Measurements from ENCODE around the gene PDE4A. TPM values are rescaled to one million over a fixed set of nuclear protein-coding genes. Genes with fewer than 3 reads are reported as not detected.

The PDE4A gene
- total and polyA plus RNA-seq, 2 of the 13 experiments (the other 11 are each of a cell fraction or from before 2014, with no cell fraction given), result 1.1 to 4.1 TPM

DNA sequence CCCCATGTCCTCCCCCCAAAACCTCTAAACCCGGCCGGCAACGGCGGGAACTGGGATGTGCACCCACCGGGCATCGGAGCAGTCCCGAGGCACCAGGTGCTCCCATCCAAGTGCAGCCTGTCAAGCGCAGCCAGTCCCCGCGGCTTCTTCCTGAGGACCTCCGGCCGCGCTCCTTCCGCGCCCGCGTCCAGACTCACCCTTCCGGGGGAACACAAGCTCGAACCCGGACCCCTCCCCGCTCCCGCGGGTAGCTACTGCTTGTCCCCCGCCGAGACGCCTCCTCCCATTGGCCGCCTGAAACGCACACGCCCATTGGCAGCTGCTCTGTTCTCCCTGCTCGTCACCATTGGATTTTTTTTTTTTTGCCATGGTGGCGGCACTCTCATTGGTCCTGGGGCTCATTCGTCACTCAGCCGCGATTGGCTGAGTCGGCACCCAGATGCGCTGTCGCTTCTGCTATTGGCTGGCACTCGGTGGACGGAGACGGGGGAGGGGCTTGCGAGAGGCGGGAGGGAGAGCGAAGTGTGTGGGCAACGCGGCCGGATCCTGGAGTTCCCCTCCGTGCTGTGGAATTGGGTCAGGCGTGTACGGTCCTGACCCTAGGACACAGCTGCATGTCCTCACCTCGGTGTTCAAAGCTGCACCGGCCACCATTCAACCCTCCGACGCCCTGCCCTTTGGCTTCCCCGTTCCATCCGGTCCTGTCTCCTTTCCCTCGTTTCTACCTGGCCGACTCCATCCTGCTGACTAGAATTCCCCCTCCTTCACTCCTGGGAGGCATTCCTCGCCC is 39.8 kb upstream of the PDE4A start, which contains the start of gene TYK2 (continued):
- TF ChIP-seq, protein P1, sequence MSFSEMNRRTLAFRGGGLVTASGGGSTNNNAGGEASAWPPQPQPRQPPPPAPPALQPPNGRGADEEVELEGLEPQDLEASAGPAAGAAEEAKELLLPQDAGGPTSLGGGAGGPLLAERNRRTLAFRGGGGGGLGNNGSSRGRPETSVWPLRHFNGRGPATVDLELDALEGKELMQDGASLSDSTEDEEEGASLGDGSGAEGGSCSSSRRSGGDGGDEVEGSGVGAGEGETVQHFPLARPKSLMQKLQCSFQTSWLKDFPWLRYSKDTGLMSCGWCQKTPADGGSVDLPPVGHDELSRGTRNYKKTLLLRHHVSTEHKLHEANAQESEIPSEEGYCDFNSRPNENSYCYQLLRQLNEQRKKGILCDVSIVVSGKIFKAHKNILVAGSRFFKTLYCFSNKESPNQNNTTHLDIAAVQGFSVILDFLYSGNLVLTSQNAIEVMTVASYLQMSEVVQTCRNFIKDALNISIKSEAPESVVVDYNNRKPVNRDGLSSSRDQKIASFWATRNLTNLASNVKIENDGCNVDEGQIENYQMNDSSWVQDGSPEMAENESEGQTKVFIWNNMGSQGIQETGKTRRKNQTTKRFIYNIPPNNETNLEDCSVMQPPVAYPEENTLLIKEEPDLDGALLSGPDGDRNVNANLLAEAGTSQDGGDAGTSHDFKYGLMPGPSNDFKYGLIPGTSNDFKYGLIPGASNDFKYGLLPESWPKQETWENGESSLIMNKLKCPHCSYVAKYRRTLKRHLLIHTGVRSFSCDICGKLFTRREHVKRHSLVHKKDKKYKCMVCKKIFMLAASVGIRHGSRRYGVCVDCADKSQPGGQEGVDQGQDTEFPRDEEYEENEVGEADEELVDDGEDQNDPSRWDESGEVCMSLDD (CRISPR knock-in tag; IDR thresholded peaks at IDR 0.05; ENCODE audit: borderline replicate concordance), result 0 out of 2 replicates have a peak, but pooled peaks have one; percentile 25
- TF ChIP-seq ATF7 (IDR thresholded peaks at IDR 0.05) (no peak), ATF7 (CRISPR knock-in tag; IDR thresholded peaks at IDR 0.05) (no peak), ZBTB3 (CRISPR knock-in tag; IDR thresholded peaks at IDR 0.05; ENCODE audit: borderline replicate concordance, low read depth) (0 out of 2 replicates have a peak, but pooled peaks have one; percentile 76), TMF1 (CRISPR knock-in tag; IDR thresholded peaks at IDR 0.05; ENCODE audit: low read depth) (no peak), PRPF4 (IDR thresholded peaks at IDR 0.05; ENCODE audit: low read depth, low read length, poor library complexity, severe bottlenecking) (no peak), ZNF264 (CRISPR knock-in tag; IDR thresholded peaks at IDR 0.05) (0 out of 2 replicates have a peak, but pooled peaks have one; percentile 83), CENPT (CRISPR knock-in tag; IDR thresholded peaks at IDR 0.05; ENCODE audit: low read depth) (no peak; the same call in 1 of the 2 replicates), MIXL1 (CRISPR knock-in tag; IDR thresholded peaks at IDR 0.05) (no peak), SPEN (CRISPR knock-in tag; IDR thresholded peaks at IDR 0.05; ENCODE audit: low read depth) (no peak), HNRNPH1 (optimal IDR thresholded peaks at IDR 0.05; ENCODE audit: low read depth, low read length) (no peak), RCOR2 (CRISPR knock-in tag; IDR thresholded peaks at IDR 0.05) (no peak), NR1H2 (CRISPR knock-in tag; IDR thresholded peaks at IDR 0.05; ENCODE audit: borderline replicate concordance, low read depth) (no peak), SOX6 (IDR thresholded peaks at IDR 0.05) (no peak), SOX6 (CRISPR knock-in tag; IDR thresholded peaks at IDR 0.05) (no peak), HDAC1 (CRISPR knock-in tag; IDR thresholded peaks at IDR 0.05) (peak; percentile 80), REXO4 (CRISPR knock-in tag; IDR thresholded peaks at IDR 0.05; ENCODE audit: borderline replicate concordance) (no peak), RFX5 (IDR thresholded peaks at IDR 0.05; ENCODE audit: low read depth, low read length) (peak; percentile 93), ZNF431 (CRISPR knock-in tag; IDR thresholded peaks at IDR 0.05; ENCODE audit: borderline replicate concordance, low read depth) (no peak)
- TF ChIP-seq, protein P2, sequence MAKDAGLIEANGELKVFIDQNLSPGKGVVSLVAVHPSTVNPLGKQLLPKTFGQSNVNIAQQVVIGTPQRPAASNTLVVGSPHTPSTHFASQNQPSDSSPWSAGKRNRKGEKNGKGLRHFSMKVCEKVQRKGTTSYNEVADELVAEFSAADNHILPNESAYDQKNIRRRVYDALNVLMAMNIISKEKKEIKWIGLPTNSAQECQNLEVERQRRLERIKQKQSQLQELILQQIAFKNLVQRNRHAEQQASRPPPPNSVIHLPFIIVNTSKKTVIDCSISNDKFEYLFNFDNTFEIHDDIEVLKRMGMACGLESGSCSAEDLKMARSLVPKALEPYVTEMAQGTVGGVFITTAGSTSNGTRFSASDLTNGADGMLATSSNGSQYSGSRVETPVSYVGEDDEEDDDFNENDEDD (CRISPR knock-in tag; IDR thresholded peaks at IDR 0.05; ENCODE audit: borderline replicate concordance), result peak; percentile 81
- TF ChIP-seq, protein P3, sequence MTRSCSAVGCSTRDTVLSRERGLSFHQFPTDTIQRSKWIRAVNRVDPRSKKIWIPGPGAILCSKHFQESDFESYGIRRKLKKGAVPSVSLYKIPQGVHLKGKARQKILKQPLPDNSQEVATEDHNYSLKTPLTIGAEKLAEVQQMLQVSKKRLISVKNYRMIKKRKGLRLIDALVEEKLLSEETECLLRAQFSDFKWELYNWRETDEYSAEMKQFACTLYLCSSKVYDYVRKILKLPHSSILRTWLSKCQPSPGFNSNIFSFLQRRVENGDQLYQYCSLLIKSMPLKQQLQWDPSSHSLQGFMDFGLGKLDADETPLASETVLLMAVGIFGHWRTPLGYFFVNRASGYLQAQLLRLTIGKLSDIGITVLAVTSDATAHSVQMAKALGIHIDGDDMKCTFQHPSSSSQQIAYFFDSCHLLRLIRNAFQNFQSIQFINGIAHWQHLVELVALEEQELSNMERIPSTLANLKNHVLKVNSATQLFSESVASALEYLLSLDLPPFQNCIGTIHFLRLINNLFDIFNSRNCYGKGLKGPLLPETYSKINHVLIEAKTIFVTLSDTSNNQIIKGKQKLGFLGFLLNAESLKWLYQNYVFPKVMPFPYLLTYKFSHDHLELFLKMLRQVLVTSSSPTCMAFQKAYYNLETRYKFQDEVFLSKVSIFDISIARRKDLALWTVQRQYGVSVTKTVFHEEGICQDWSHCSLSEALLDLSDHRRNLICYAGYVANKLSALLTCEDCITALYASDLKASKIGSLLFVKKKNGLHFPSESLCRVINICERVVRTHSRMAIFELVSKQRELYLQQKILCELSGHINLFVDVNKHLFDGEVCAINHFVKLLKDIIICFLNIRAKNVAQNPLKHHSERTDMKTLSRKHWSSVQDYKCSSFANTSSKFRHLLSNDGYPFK (CRISPR knock-in tag; IDR thresholded peaks at IDR 0.05; ENCODE audit: borderline replicate concordance), result peak; percentile 56; the same call in 1 of the 2 replicates
- TF ChIP-seq, protein P4, sequence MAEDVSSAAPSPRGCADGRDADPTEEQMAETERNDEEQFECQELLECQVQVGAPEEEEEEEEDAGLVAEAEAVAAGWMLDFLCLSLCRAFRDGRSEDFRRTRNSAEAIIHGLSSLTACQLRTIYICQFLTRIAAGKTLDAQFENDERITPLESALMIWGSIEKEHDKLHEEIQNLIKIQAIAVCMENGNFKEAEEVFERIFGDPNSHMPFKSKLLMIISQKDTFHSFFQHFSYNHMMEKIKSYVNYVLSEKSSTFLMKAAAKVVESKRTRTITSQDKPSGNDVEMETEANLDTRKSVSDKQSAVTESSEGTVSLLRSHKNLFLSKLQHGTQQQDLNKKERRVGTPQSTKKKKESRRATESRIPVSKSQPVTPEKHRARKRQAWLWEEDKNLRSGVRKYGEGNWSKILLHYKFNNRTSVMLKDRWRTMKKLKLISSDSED (CRISPR knock-in tag; IDR thresholded peaks at IDR 0.05), result no peak; the same call in 1 of the 2 replicates
